Left renal pelvis (tissue), 4 donors: ENCODE data around the gene EP400. TPM values are rescaled to one million over a fixed set of nuclear protein-coding genes. Genes with fewer than 3 reads are reported as not detected.

Experiments
- DNase-seq, 4 donors: peaks; one replicate each; pipeline ENCODE4 v3.0.0-alpha.2; 2013; ENCODE audit warnings: low read depth in 4 of 4, low spot score in 3 of 4
- polyA plus RNA-seq, 4 donors: library from polyadenylated mRNA; unstranded; fragments of 120-200 nt; gene quantifications; one replicate each; pipeline ENCODE4 v1.2.1, GENCODE V29; 2013; ENCODE audit not compliant: insufficient read length in 4 of 4

The EP400 gene
- polyA plus RNA-seq, 4 donors, result 31.9 to 43.0 (median 38.2) TPM

- no peak for DNase-seq
Observed at GRCh38 chr12:132062481-132062880, 112.7 kb downstream of the EP400 start.

- no peak for DNase-seq
Observed at GRCh38 chr12:132063491-132063890, 113.7 kb downstream of the EP400 start.

GRCh38 chr12:132064631-132065030 is 114.9 kb downstream of the EP400 start:
- no peak for DNase-seq

DNA sequence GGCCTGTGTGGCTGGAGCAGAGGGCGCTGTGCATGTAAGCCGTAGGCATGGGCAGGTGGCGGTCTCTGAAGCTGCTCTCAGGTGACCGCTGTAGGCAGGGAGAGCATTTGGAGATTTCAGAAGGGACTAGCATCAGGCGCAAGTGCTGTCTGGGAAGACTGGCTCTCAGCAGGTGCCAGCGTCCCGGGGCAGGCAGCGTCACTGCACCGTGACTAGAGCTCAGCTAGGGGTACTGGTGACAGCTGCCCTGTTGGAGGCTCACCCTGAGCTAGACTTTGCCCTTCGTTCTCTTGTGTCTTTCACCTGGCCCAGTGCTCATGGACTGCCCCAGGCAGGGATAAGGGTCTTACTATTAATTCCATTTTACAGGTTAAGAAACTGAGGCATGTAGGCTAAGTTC is 115.5 kb downstream of the EP400 start:
- DNase-seq, result no peak

GRCh38 chr12:132065609-132066344 is 116.0 kb downstream of the EP400 start:
- DNase-seq, result no peak

- DNase-seq, result no peak
Observed at GRCh38 chr12:132066345-132066685, 116.6 kb downstream of the EP400 start.

DNA sequence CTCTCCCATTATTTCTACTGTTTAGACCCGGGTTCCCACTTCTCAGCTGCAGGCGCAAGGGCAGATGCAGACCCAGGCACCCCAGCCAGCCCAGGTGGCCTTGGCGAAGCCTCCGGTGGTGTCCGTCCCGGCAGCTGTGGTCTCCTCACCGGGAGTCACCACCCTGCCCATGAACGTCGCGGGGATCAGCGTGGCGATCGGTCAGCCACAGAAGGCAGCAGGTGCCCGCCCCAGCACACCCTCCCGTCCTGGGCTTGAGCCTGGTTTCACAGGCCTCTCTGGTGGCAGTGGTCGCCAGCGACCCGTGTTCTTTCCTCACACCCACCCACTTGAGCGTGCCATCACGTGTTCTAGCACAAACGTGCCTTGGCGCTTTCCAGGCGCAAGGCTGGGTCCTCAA is 117.0 kb downstream of the EP400 start:
- DNase-seq, result no peak

DNA sequence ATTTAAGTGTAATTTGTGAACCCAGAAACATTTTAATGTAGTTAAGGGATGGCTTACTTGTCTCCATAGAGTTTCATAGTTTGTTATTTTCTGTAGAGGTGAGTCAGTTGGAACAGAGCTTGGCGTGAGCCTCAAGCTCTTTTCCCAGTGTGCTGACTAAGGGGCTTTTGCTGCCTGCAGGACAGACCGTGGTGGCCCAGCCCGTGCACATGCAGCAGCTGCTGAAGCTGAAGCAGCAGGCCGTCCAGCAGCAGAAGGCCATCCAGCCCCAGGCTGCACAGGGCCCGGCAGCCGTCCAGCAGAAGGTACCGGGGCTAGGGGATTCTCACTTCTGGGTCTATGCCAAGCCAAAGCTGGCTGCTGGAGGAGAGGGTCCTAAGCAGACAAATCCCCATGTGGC is 117.4 kb downstream of the EP400 start:
- DNase-seq, result no peak

DNA sequence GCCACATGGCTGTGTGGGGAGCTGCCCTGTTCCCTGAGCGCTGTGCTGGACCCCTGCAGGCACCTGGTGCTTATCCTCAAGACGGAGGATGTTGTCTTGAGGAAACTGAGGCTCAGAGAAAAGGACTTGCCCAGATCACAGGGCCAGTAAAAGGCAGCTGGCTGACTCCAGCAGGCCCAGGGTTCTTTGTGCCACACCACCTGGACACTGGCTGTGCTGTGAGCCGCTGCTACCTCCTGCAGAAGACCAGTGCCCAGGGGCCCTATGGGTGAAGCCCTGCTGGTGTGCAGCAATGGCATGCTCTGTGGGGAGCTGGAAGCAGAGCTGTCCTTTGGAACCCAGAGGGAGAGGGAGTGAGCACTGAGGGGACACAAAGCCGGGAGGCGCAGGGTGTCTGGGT is 118.5 kb downstream of the EP400 start:
- DNase-seq, result no peak

DNA sequence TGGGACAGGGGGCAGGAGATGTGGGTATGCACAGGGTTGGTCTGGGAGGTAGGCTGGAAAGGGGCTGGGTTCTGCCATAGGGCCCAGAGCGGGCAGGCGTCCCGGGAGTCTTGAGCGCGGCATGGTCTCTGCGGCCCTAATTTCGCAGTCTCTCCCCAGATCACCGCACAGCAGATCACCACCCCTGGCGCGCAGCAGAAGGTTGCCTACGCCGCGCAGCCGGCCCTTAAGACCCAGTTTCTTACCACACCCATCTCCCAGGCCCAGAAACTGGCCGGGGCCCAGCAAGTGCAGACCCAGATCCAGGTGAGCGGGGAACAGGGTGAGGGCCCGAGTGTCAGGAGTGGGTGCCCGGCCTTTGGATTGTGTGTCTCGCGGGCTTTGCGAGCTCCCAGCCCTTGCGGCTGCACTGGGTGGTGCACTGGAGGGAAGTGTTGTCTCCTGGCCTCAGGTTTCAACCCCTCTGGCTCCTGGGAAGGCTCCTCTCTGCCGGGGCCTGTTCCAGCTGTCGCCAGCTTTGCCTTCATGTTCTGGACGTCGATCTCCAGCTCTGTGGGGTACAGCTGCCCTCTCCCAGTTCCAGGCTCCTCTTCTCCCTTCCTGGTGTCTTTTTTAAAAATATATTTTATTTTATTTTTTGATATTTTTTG is 119.7 kb downstream of the EP400 start:
- no peak for DNase-seq

DNA sequence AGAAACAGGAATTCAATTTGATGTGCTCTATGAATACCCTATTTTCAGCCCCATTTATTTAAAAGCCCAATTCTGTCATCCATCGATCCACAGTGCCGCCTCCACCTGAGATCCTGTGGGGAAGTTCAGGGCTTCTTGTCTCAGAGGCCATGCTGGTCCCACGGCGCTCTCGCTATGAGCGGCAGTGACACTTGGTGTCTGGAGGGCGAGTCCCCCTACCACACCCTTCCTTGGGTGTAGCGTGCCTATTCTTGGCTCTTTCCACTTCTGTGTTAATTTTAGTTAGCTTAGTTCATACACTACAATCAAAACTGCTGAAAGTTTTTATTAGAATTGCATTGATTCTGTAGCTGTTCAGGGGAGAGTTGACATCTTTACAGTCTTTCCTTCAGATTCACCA is 120.6 kb downstream of the EP400 start:
- DNase-seq, result no peak

DNA sequence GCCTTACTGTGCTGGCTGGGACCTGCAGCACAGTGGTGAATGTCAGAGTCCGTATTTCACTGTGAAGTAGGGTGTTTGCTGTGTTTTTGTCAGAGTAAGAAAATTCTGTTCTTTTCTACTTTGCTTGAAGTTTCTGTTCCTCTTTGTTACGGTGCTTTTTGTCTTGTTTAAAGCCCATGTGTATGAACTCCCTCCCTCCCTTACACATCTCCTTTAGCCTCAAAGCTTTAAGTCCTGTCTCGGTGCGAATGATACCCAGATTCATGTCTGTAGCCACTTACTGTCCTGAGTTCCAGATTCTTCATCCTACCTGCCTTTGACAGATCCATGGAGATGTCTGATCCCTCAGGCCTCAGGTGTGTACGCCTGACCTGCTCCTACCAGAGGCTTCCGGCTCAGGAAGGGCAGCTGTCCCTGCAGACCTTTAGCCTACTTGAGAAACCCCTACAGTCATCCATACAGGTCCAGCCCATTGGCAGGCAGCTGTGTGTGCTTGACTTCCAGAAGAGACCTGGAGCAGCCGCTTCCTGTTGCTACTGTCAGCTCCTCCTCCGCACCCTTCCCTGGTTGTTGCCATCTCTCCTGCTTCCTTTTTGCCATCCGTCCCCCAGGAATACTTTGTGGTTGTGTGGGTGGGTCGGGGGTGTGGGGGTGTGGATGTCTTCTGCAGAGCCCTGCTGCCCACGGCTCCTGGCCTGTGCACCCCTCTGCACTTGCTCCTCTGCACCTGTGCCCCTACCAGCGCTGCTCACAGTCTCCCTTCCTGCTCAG is 121.5 kb downstream of the EP400 start:
- no peak for DNase-seq

DNA sequence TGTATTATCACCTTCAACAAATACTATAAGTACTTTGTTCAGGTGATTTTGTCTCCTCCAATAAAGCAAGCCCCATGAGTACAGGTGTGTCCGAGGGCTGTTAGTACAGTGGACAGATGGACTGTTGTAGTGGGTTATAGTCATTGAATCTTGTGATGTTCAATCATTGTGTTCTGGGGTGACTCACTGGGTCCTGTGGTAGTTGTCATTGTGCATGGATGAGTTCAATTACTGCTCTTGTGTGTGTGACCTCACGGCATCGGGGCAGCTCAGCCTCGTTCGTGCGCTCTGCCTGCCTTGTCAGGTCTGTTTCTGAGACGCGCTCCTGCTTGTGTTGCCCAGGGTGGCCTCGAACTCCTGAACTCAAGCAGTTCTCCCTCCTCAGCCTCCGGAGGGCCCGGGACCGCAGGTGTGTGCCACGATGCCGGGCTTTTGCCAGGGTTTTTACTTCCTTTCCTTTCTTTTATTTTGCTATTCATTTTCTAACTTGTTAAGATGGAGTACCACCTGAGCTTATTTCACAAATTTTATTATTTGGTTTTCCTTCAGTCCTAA is 122.2 kb downstream of the EP400 start:
- DNase-seq, result no peak

DNA sequence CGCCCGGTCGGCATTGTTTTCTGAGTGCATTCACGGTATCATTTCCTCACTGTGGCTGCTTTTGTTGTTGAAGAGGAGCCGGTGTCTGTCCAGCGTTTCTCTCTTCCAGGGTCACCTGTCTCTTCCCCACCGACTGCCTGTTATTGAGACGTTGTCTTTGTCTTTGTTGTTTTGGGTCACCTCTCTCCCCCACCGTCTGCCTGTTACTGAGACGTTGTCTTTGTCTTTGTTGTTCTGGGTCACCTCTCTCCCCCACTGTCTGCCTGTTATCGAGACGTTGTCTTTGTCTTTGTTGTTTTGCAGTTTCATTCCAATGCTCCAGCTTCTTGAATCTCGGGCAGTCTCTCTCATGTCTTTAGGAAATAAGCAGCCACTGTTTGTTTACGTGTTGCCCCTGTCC is 124.5 kb downstream of the EP400 start:
- DNase-seq, result no peak

DNA sequence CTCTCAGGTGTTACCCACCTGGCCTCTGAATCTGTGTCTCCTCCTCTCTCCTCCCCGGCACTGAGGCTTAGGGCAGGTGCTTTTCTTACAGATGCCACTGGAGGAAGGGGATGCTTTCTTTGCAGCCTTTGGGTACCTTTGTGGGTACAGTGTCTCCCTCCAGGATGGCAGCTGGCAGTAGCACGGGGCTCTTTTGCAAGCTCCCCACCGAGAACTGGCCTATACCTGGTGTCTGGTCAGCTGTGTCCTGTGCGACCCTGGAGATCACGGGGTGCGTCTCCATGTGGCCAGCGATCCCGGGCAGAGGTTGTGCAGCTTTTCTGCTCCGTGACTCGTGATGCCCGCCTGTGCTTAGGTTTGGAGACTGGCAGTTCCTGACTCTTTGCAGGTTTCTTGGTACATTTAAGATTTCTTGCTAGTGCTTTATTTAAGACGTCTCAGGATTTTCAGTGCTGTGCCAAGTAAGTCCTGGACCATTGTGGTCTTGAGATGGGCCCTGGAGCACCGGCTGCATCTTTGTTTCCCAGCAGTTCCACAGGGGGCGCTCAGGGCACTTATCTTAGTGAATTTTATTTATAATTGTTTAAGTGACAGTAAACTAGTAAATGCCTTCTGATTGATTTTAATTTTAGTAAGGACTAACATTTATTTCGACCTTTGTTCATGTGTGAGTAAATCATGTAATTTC is 125.4 kb downstream of the EP400 start:
- no peak for DNase-seq

DNA sequence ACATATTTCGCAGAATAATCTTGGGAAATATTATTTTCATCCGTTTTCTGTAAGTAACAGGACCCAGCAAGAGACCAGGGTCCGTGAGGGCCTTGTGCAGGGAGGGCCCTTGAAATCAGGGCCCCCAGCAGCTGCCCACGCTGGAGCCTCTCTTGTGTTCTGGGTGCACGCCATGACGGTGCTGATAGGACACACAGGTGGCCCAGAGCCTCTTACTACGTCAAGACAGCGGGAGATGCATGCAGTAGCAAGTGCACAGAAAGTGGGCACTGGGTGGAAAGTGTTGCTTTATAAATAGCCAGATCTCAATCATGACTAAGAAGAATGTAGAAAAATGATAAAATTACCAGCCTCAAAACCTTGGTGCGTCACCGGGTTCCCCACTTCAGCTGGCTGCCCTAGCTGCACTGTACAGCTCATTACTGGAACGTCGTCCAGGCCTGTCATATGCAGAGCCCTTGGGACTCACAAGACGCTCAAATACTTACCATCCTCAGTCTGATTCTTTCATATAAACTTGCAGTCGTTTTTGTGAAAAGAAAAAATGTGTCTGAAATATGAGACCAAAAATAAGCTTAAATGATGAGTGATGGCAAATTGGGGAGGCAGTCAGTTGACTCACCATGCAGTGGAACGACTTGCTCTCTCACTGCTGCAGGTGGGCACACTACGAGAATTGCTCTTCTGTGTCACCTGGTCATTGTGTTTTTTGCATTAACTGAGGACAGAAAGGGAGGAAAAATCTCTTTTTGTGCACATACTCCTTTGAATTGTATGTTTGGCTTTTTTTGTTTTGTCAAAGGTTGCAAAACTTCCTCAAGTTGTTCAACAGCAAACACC is 126.2 kb downstream of the EP400 start:
- no peak for DNase-seq

DNA sequence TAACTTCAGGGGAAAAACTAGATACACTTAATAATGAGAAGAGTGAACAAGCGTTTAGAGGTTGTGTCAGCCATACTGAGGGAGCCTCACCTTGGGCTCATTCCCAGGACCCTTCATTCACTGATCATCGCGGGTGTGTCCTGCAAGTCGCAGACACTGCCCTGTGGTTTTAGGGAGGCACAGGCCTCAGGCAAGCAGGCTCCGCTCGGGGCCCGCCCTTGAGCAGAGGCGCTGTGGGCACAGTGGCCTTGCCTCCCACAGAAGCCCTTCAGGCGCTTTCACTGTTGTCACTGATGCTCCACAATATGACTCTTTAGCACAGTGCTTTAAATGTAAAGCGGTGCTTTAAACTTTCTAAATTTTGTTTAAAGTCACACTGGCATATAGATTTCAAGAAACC is 127.0 kb downstream of the EP400 start:
- no peak for DNase-seq

DNA sequence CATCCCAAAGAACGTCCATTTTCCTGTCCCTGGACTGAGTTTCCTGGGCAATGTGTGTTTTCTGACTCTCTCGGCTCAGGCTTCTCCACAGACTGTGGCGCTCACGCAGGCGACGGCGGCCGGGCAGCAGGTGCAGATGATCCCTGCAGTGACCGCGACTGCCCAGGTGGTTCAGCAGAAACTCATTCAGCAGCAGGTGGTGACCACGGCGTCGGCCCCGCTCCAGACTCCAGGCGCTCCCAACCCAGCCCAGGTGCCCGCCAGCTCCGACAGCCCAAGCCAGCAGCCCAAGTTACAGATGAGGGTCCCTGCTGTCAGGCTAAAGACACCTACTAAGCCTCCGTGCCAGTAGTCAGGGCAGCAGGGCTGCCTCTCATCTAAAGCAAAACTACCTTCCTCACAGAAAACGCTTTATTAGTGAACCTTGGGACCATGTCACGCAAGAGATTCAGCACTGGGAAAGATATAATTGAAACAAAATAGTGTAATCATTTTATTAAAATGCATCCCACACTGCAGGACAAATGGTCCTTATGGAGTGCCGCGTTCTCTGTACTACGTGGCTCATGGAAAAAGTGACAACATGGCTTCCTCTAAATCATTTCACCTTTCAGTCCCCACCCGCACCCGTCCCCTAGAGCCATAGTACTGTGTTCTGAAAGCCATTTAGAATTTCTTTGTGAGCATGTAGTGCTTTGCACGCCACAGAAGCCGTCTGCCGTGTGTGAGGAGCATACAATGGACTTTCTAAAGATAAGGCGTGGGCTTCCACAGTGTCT is 127.8 kb downstream of the EP400 start:
- no peak for DNase-seq

DNA sequence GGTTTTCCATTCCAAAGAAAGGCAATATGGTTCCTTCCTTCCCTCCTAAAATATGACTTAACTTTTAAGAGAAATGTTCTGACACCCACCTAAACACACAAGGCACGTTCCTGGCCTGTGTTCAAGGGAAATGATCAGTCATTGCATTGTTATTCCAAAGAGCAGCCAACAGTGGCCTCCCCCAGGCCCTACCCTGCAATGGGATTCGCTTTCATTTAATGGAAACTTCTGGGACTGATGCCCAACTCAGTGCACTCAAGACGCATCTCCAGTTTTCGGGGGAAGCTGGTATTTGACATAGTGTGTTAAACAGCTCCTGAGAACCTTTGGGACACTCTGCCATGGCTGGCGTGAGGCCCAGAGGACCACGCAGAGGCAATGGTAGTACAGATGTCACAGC is 128.4 kb downstream of the EP400 start:
- DNase-seq, result no peak
